Spleen (tissue), 7 donors: Measurements from ENCODE around the gene OPHN1.

Experiments used
- POLR2A ChIP-seq, 3 donors: fragments of 450-650 bp; IDR thresholded peaks; one replicate each; pipeline ENCODE4 v1.5.1; 2017; ENCODE audit warnings: antibody characterized with exemption in 3 of 3, mild to moderate bottlenecking in 1 of 3
- TF ChIP-seq, protein P1 (sequence below), 11 experiments: fragments of 200-600 bp in 7 of 11; fragments of 450-650 bp in 4 of 11; sonication (generic) in 4 of 11; IDR thresholded peaks in 8 of 11; conservative IDR thresholded peaks in 3 of 11; 1 replicate in 7 of 11; 2 replicates in 4 of 11; pipeline versions ENCODE4 v1.4.0 to v1.8.0; 2016 to 2021; ENCODE audit warnings: antibody characterized with exemption in 11 of 11, inconsistent platforms in 4 of 11, mild to moderate bottlenecking in 1 of 11
- donor health status: DM: no; HTN: no; CAD: no; lungs with moderate emphysema.
- donor health status: DM: no; HTN: no; CAD: no.
- donor health status: DM: no; HTN: no; CAD: no.

DNA sequence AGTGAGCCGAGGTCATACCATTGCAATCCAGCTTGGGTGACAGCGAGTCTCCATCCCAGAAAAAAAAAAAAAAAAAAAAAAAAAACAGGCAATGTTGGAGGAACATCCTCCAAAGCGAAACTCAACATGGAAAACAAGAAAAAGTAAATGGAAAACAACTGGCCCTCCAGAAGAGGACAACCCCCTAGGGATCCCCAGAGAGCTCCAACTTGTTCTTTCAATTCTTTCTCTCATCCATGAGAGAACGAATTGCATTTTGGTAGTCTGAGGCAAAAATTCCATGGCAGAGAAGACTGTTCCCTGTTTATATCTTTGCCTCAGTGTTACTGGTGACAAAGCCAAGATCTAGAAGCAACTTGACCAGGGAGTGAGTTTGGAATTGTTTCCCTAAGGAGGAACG, 49.8 kb downstream of the OPHN1 start:
- TF ChIP-seq, protein P1, sequence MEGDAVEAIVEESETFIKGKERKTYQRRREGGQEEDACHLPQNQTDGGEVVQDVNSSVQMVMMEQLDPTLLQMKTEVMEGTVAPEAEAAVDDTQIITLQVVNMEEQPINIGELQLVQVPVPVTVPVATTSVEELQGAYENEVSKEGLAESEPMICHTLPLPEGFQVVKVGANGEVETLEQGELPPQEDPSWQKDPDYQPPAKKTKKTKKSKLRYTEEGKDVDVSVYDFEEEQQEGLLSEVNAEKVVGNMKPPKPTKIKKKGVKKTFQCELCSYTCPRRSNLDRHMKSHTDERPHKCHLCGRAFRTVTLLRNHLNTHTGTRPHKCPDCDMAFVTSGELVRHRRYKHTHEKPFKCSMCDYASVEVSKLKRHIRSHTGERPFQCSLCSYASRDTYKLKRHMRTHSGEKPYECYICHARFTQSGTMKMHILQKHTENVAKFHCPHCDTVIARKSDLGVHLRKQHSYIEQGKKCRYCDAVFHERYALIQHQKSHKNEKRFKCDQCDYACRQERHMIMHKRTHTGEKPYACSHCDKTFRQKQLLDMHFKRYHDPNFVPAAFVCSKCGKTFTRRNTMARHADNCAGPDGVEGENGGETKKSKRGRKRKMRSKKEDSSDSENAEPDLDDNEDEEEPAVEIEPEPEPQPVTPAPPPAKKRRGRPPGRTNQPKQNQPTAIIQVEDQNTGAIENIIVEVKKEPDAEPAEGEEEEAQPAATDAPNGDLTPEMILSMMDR (IDR thresholded peaks at IDR 0.05 in 8 of 11, conservative IDR thresholded peaks at IDR 0.05 in 3 of 11): no peak
- TF ChIP-seq POLR2A (IDR thresholded peaks at IDR 0.05): no peak
